Stimulated activated CD8-positive, alpha-beta memory T cell treated with anti-CD3 and anti-CD28 coated beads, Interleukin-12 subunit alpha, Interleukin-12 subunit beta, amount 100 ng/mL, for 24 hours (primary cell): ENCODE measurements around the gene FAM98C.
"Not testable (repeated sequence)": the region's sequence is repeated elsewhere in the genome, so short reads cannot be mapped to it uniquely, and the experiment has no call there.

ENCODE experiments used
- DNase-seq: peaks from one replicate; pipeline ENCODE4 v3.0.0-alpha.2; 2020; ENCODE audit errors: extremely low read depth

Gene FAM98C

DNA sequence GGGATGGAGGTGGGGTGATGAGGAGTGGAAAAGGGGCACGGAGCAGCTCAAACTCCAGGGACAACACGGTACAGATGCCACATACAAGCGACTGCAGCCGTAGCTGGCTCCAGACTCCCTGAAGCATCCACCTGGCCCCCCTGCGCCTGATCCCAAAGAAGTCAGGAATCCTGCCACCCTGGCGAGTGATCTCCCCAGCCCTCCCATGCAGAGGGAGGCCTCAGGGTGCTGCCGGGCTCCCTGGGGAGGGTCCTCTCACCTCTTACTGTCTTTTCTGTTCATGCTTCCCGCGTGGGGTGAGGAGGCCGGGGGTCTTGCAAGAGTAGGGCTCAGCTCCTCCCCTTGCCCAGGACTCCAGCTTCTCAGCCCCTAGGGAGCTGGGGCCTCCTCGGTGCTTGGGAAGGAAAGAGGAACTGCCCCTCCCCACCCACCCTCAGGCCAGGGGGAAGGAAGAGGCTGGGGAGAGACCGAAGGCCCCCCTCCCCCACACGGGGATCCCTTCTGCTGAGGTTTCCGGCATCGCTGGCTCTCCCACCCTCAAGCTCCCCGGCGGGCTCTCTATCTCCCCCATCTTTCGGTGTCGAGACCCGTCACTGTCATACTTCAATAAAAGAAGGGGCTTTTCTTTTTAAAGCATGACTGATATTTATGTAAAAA lies 23.0 kb downstream of the FAM98C start, which contains the start of gene RASGRP4:
RASGRP4 (minus strand) TSS at position 410 of the 657 bp plus-strand sequence; CDS start at position 282, 128 bp downstream.
- no peak for DNase-seq

DNA sequence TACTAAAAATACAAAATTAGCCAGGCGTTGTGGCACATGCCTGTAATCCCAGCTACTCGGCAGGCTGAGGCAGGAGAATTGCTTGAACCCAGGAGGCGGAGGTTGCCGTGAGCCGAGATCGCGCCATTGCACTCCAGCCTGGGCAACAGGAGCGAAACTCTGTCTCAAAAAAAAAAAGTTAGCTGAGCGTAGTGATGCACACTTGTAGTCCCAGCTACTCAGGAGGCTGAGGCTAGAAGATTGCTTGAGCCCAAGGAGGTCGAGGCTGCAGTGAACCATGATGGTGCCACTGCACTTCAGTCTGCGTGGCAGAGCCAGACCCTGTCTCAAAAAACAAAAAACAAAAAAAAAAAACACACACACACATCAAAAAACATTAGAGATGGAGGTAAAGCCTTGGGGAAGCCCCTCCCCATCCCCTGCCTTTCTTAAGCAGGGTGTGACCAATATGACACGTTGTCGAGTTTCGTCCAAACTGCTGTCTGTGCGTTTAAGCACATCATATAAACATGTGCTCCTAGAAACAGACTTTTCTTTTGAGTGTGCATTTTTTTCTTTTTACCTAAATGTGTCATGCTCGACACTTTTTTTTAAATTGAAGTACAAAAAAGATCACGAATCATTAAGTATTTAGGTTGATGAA lies 24.3 kb downstream of the FAM98C start:
- not testable (repeated sequence) for DNase-seq

DNA sequence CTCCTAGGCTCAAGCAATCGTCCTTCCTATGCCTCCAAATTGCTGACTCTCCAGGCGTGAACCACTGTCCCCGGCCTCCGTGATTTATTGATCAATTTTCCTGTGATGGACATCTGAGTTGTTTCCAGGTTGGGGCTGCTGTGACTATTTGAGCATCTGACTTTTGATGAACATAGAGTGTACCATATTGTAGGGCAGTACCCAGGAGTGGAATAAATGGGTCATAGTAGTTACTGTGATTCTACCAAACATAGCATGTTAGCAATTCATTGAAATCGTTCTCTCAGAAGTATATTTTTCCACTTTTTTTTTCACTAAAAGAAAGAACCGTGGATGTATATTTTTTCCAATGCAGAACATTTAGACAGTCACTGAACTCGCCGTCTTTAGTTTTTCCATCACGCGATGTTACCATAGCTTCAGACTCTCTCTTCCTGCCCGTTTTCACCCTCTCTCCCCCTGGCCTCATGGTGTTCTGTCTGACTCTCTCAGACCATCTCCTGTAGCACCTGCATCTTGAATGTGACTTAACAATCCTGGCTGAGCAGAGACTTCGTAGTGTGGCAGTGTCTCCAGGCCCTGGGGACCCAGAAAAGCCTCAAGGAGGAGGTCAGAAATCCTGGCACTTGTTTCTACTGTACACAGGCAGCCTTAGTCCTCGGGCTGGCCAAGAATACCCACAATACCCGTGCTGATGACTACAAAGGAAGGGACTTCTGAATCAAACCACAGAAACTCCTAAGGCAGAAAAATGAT lies 26.3 kb downstream of the FAM98C start:
- DNase-seq: no peak

DNA sequence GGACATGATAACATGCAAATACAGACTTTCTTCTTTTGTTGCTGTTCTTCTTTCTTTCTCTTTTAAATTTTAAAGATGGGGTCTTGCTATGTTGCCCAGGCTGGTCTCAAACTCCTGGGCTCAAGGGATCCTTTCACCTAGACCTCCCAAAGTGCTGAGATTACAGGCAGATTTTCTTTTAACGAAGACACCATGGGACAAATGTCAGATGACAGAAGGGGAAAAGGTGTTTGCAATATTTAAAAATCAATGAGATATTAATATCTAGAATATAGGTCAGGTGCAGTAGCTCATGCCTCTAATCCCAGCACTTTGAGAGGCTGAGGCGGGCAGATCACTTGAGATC lies 26.9 kb downstream of the FAM98C start:
- DNase-seq: no peak

DNA sequence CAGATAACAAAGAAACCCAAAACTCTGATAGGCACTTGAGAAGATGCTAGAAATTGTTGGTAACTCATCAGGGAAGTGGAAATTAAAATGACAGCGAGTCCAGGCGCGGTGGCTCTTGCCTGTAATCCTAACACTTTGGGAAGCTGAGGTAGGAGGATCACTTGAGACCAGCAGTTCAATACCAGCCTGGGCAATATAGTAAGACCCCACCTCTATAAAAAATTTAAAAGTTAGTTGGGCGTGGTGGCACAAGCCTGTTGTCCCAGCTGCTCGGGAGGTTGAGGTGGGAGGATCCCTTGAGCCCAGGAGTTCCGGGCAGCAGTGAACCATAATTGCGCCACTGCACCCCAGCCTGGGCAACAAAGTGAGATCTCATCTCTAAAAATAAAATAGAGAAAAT lies 28.0 kb downstream of the FAM98C start:
- DNase-seq: no peak

DNA sequence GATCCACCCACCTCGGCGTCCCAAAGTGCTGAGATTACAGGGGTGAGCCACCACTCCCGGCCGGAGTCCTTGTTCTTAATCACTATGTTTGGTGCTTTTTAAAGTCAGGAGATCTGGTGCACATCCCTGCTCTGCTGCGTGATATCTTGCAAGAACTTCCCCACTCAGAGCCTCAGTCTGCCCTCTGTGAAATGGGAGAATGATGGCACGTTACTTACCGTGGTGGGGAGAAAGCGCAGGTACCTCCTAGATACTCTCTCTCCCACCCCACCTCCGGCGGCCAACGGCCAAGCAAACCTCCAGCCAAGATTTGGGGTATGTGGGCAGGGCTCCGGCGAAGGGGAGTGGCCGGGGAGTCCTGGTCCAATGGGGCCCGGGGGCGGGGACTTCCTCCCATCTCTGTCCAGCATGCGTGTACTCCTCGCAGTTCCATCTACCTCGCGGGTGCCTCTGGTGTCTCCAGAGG lies 30.4 kb downstream of the FAM98C start, which contains the start of gene RYR1:
RYR1 (plus strand) TSS at position 424 of the 466 bp plus-strand sequence. CDS start 139 bp downstream, outside the sequence.
- no peak for DNase-seq

DNA sequence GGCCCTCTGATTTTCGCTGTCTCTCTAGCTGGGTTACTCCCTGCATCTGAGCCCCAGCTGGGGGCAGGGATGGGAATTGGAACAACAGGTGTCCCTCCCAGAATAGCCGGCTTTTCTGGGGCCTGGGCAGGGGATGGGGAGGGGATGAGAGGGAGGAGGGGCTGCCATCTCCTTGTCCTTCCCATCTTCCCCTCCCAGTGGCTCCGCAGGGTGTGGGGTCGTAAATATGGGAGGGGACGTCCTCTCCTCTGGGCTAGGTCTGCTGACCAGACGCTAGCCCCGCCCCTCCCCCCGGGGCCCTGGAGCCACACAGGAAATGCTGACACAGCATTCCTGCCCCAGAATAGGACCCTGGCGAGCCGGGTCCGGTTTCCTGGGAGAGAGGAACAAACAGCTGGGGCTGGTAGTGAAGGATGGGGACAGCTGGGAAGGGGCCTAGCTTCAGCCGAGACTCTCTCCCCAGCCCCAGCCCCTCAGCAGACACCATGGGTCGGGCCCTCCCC lies 31.7 kb downstream of the FAM98C start:
- no peak for DNase-seq

DNA sequence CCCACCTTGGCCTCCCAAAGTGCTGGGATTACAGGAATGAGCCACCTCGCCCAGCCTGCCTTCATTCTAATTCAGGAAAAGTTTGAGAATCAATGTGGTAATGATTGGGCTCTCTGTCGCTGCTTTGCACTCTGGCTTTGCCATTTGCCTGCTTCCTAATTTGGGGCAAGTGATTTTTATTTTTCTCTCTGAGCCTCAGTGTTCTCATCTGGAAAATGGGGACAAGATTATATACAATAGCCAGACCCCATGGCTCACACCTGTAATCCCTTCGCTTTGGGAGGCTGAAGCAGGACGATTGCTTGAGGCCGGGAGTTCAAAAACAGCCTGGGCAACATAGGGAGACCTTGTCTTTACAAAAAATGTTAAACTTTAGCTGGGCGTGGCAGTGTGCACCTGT lies 34.4 kb downstream of the FAM98C start:
- no peak for DNase-seq

DNA sequence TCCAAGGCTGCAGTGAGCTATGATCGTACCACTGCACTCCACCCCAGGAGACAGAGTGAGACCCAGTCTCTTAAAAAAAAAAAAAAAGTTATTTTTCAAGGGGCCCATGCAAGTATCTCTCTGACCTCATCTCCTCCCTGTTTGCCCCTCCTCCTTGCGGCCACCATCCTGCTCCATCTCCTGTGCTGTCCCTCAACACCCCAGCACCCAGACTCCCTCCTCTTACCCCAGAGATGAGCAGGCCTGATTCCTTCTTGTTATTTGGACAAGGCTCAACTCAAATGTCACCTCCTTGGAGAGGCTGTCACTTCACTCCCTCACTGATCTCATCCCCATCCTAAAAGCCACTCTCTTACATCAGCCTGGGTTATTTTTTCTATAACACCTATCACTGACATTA lies 35.0 kb downstream of the FAM98C start:
- no peak for DNase-seq

DNA sequence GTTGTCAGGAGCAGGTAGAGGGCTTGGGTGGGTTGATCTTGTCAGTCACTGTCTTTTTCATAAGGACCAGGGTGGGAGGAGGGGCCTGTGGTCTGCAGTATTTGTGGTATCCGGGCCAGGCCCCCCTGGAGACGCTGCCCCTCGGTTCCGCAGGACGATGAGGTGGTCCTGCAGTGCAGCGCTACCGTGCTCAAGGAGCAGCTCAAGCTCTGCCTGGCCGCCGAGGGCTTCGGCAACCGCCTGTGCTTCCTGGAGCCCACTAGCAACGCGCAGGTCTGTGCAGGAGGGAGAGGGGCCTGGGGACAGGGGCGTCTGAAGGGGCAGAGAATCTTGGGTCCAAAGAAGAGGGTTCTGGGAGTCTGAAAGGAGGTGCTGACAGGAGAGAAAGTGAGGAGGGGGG lies 37.7 kb downstream of the FAM98C start:
- no peak for DNase-seq

DNA sequence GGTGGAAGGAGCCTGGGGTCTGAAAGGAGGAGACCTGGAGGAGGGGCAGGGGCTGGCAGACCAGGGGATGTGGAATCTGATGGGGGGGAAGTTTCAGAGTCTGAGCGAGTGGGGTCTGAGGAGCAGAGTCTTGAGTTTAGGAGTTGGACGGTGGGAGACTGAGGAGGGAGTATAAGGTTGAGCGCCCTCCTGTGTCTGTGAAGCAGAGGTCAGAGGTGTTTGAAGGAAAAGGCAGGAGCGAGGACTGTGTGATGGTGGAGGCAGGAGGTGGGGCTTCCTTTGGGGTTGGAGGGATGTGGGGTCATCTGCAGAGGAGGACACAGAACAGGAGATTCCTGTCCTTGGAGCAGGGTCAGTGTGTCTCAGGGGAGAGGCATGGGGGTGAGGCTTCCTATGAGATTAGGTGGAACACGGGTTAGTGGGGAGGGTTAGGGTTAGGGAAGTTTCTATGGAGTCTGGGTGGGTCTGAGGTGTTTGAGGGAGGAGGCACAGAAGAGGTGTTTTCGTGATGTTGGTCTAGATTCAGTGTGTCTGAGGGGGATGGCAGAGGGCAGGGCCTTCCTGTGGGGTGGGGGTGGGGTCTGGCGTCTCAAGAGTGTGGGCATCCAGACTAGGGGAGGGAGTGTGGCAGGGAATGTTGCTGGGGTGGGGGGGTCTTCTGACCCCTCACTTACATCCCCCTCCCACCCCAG lies 38.9 kb downstream of the FAM98C start:
- DNase-seq: no peak

DNA sequence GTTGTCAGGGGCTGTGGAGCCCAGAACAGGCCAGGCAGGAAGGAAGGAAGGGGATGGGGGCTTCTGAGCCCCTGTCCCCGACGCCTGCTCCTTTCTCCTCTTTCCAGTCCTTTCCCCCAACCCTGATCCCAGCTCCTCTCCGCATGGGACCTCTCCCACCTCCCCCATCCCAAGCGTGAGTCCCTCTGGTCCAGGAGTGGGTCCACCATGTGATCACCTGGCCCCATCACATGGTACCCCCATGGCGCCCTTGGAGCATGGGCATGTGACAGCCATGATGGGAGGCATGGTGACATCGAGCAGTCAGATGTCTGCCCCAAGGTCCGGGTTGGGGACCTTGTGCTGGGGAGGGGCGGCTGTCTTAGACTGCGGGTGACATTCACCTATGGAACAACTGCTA lies 39.8 kb downstream of the FAM98C start:
- no peak for DNase-seq

DNA sequence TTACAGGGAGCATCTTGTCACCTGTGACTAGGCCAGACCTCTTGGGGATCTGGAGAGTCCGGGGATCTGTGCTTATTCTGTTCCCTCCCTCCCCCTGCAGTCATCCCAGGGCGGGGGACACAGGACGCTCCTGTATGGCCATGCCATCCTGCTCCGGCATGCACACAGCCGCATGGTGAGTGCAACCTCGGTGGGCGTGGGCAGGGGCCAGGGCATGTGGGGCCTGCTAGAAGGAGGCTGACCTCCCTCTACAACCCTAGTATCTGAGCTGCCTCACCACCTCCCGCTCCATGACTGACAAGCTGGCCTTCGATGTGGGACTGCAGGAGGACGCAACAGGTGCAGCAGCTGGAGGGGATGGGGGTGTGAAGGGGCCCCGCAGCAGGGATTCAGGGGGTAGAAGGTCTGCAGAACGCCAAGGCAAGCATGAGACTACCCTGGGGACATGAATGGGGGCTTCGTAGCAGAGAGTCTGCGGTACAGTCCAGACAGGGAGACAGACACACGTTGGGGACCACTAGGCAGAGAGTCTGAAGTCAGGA lies 40.6 kb downstream of the FAM98C start:
- no peak for DNase-seq

DNA sequence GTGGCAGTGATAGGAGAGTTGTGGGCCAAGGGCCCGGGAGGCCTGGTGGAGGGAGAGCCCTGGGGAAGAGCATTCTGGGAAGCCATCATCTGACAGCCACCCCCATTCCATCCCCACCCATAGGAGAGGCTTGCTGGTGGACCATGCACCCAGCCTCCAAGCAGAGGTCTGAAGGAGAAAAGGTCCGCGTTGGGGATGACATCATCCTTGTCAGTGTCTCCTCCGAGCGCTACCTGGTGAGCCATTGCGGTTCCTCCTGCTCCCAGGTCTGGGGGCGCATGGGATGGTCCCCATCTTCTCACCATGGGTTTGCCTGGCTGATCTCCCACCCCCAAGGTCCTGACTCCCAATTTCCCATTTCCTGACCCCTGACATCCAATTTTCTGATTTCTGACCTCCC lies 41.1 kb downstream of the FAM98C start:
- no peak for DNase-seq

DNA sequence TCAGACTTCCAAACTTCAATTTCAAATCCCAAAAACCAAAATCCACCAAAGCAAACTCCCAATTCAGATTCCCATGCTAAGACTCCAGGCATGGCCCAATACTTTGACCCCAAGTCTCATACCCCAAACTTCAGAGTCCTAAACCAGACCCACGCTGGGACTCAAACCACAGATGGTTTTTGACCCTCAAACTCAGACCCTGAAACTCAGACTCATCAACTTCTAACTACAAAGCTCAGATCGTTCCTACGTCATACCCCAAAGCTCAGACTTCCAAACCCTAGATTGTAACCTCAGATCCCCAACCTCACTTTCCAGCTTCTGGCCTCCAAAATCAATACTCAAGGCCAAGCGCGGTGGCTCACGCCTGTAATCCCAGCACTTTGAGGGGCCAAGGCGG lies 42.5 kb downstream of the FAM98C start:
- no peak for DNase-seq

DNA sequence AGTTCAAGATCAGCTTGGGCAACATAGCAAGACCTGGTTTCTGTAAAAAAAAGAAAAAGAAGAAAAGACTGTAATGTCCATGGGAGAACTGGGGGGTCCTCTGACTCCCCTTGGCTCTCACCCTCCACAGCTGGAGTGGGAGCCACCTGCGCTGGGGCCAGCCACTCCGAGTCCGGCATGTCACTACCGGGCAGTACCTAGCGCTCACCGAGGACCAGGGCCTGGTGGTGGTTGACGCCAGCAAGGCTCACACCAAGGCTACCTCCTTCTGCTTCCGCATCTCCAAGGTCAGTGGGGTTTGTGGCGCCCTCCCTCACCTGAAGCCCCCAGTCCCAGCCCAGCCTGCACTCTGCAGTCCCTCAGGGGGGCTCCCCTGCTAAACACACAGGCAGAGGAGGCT lies 45.3 kb downstream of the FAM98C start:
- DNase-seq: no peak

DNA sequence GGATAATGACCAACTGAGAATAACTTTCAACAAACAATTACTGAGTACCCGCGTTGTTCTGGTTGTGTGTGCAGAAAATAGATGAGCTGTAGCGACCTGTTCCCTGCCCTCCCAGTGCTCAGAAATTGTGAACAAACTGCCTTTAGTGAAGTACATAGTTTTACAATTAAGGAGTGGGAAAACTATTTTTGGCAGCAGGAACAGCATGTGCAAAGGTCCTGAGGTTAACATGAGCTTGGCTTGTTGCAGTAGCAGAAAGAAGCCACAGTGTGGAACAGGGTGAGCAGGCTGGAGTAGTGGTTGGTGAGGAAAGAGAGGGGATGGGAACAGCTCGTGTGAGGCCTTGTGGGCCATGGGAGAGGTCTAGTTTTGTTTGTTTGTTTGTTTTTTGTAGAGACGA lies 46.6 kb downstream of the FAM98C start:
- no peak for DNase-seq

DNA sequence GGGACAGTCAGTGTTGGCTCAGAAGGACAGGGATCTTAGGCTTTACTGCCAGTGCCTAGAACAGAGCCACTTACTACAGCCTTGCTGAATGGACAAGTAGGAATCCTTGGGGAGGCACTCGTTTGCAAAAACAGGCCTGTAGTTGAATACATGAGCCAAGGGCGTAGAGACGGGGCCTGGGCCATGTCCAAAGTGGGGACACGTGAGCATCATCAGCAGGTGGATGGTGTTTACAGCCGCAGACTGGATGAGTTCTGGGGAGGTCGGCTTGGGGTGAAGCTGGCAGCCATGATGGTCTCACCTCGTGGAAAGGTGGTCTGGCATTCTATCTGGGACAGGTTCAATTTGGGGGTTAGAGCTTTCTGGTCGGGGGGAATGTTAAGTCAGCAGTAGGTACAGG lies 48.1 kb downstream of the FAM98C start:
- DNase-seq: no peak

DNA sequence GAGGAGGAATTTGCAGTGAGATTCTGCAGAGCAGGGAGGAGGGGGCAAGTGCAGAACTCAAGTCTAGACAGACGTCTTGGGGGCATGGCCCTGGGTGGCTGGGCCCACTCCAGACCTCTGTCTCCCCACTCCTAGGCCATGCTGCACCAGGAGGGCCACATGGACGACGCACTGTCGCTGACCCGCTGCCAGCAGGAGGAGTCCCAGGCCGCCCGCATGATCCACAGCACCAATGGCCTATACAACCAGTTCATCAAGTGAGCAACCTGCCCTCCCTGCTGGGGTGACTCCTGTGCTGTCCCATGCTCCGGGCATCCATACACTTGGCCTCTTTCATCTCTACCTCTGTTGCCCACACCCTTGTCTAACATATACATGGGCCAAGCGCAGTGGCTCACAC lies 48.7 kb downstream of the FAM98C start:
- DNase-seq: no peak

DNA sequence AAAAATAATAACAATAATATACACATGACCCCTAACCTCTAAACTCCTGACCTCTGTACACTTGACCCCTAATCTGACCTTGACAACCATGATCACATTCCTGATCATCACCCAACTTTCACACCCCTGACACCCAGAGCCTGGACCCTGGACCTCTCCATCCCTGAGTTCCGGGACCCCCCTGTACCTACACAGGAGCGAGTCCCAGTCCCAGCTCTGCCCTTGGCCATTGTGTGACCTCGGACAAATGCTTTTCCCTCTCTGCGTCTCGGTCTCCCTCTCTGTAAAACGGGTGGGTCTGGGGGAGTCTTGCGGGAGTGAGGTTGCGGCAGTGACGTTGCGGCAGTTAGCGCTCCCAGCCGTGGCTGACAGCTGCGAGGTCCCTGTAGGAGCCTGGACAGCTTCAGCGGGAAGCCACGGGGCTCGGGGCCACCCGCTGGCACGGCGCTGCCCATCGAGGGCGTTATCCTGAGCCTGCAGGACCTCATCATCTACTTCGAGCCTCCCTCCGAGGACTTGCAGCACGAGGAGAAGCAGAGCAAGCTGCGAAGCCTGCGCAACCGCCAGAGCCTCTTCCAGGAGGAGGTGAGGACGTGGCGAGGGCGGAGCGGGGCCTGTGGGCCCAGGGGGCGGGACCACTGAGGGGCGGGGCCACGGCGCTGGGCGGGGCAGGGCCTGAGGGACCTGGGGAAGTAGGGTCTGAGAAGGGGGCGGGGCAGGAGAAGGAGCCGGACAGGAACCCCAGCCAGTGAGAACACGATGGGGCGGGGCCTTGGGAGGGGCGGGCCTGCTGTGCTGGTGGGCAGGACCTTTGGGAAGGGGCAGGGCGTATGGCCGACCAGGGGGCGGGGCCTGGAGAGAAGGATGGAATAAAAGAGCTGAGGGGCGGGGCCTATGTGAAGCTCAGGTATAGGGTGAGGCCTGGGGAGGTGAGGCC lies 49.8 kb downstream of the FAM98C start:
- DNase-seq: no peak

DNA sequence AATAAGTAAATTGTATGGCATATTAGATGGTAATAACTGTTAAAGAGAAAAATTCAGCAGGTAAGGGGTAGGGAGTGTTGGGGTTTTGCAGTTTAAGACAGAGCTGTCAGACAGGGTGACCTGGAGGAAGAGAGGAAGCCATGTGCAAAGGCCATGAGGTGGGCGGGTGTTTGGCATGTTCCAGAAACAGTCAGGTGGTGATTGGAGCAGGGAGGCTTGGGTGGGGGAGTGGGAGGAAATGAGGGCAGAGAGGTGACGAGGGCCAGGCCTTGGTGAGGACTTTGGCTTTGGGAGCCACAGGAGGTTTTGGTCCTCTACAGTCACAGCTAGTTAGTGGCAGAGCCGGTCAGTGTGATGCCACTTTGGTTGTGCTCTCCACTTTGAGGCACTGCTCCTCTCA lies 50.7 kb downstream of the FAM98C start:
- DNase-seq: no peak
